GM12874 (cell line): ENCODE data around the gene HEBP1.

Source experiments
- CTCF ChIP-seq: IDR thresholded peaks from 2 replicates; pipeline ENCODE4 v1.5.1; 2011; ENCODE audit warnings: low read depth, mild to moderate bottlenecking, control low read depth, low read length, moderate library complexity; ENCODE audit not compliant: insufficient read depth

HEBP1 gene

GRCh38 chr12:13011098-13011497, 11.0 kb upstream of the HEBP1 start:
- no peak for TF ChIP-seq CTCF

- no peak for TF ChIP-seq CTCF
Observed at GRCh38 chr12:13008741-13009380, 8.8 kb upstream of the HEBP1 start.

GRCh38 chr12:13007496-13008233, 7.6 kb upstream of the HEBP1 start:
- no peak for TF ChIP-seq CTCF

- no peak for TF ChIP-seq CTCF
Observed at GRCh38 chr12:13005649-13006048, 5.6 kb upstream of the HEBP1 start.

GRCh38 chr12:13004986-13005385, 4.9 kb upstream of the HEBP1 start:
- TF ChIP-seq CTCF = no peak

GRCh38 chr12:13004361-13004760, 4.3 kb upstream of the HEBP1 start:
- TF ChIP-seq CTCF = no peak

GRCh38 chr12:13002301-13003097, 2.4 kb upstream of the HEBP1 start:
- TF ChIP-seq CTCF = no peak
